ENCODE measurements around the gene KIF21A. TPM values are rescaled to one million over a fixed set of nuclear protein-coding genes. Genes with fewer than 3 reads are reported as not detected.

KIF21A gene
- polyA plus RNA-seq, 1 of the 3 experiments (the other 2 are of a cell fraction), result 3.6 TPM

GRCh38 chr12:39441189-39441962 is 1.5 kb downstream of the KIF21A start:
- no peaks in the 10 kb centered on the region for H3K9me2 ChIP-seq
- H3K27ac ChIP-seq (ENCODE audit: low read depth in 2 of 2, low read length in 1 of 2), result peak overlapping the region in 1 of 2 experiments; percentile 96; a peak in 3 of 4 replicates
- WGBS (ENCODE audit: low lambda C conversion rate), result 32% methylated on average over 5 of the region's 5 CpGs
- no peaks in the 10 kb centered on the region for H3K9me3 ChIP-seq
- no peak for TF ChIP-seq EP300 (IDR thresholded peaks at IDR 0.05; ENCODE audit: borderline replicate concordance in 1 of 2, low read depth in 1 of 2, low read length in 1 of 2)
- TF ChIP-seq MAX (IDR thresholded peaks at IDR 0.05; ENCODE audit: low read depth), result no peak
- TF ChIP-seq USF2 (IDR thresholded peaks at IDR 0.05; ENCODE audit: borderline replicate concordance, low read depth, low read length), result no peak
- TF ChIP-seq GABPA (IDR thresholded peaks at IDR 0.05; ENCODE audit: low read depth), result no peak
- no peak for TF ChIP-seq POLR2AphosphoS5 (IDR thresholded peaks at IDR 0.05; ENCODE audit: low read depth, low read length)
- no peak for TF ChIP-seq PBX3 (IDR thresholded peaks at IDR 0.05)
- TF ChIP-seq RXRA (IDR thresholded peaks at IDR 0.05; ENCODE audit: borderline replicate concordance, low read depth), result no peak
- no peak for TF ChIP-seq TCF12 (IDR thresholded peaks at IDR 0.05)
- no peak for TF ChIP-seq FOXJ3 (CRISPR knock-in tag; IDR thresholded peaks at IDR 0.05)
- TF ChIP-seq RCOR1 (IDR thresholded peaks at IDR 0.05; ENCODE audit: low read length), result no peak
- no peak for TF ChIP-seq NFIC (IDR thresholded peaks at IDR 0.05; ENCODE audit: borderline replicate concordance)
- TF ChIP-seq RAD21 (IDR thresholded peaks at IDR 0.05; ENCODE audit: low read length), result no peak
- TF ChIP-seq IRF3 (IDR thresholded peaks at IDR 0.05; ENCODE audit: low read depth, low read length), result no peak
- TF ChIP-seq ZBTB33 (IDR thresholded peaks at IDR 0.05; ENCODE audit: borderline replicate concordance, low read depth), result no peak
- TF ChIP-seq JUND (IDR thresholded peaks at IDR 0.05), result no peak
- DNase-seq, result no peak
- peak overlapping the region; percentile 91 for H2AFZ ChIP-seq (ENCODE audit: low read depth)
- POLR2A ChIA-PET, result interaction anchor here (1.4 to 1.8 kb wide), 3 partner anchors 21 to 58 kb away, joined by 4 to 6 read pairs (median 6); no protein-coding TSS in a partner anchor
- CTCF ChIA-PET, result interaction anchor here (0.8 to 1.9 kb wide), 6 partner anchors 8 to 250 kb away, joined by 3 to 7 read pairs (median 4); no protein-coding TSS in a partner anchor
- H3F3A ChIP-seq (replicated peaks; ENCODE audit: insufficient read depth), result peaks cover 12% of the 10 kb centered on the region
- peak overlapping the region; percentile 98 for H3K4me2 ChIP-seq
- H3K4me3 ChIP-seq (ENCODE audit: low read depth in 2 of 2, low read length in 1 of 2), result peak overlapping the region; percentile 87 to 93
- no peaks in the 10 kb centered on the region for H4K20me1 ChIP-seq (ENCODE audit: insufficient read depth)
- no peaks in the 10 kb centered on the region for H3K36me3 ChIP-seq (replicated peaks in 1 of 2; ENCODE audit: control insufficient read depth in 1 of 2, insufficient read depth in 2 of 2, low read length in 1 of 2)
- H3K4me1 ChIP-seq (ENCODE audit: control insufficient read depth in 1 of 2, insufficient read depth in 2 of 2, low read depth in 1 of 2, low read length in 1 of 2), result peaks cover 4 to 12% of the 10 kb centered on the region in 2 experiments; a peak in 2 of 4 replicates
- H3K9ac ChIP-seq, result no peak overlapping the region
- peaks cover 4% of the 10 kb centered on the region; the same call in 1 of the 2 replicates for H3K79me2 ChIP-seq (ENCODE audit: insufficient read depth)
- H3K27me3 ChIP-seq (ENCODE audit: insufficient read depth), result no peaks in the 10 kb centered on the region

Data from SK-N-SH (cell line).